ENCODE measurements around the gene EEPD1. TPM values are rescaled to one million over a fixed set of nuclear protein-coding genes. Genes with fewer than 3 reads are reported as not detected.

EEPD1 gene
- total and polyA plus RNA-seq, 7 experiments from 2014 or later: 2.2 to 15.8 (median 11.3) TPM

- Histone ChIP-seq H3K9me3 (ENCODE audit: control insufficient read depth in 2 of 3, low read length in 3 of 3) (no peaks in the 10 kb centered on the region), H3K36me3 (ENCODE audit: control insufficient read depth in 2 of 3, insufficient read depth in 3 of 3, low read length in 3 of 3) (no peaks in the 10 kb centered on the region), H3K4me3 (ENCODE audit: low read length) (peak overlapping the region; percentile 72), H3K27ac (ENCODE audit: low read depth, low read length) (no peak overlapping the region), H3K4me1 (ENCODE audit: control insufficient read depth in 2 of 2, insufficient read depth in 2 of 2, low read length in 2 of 2) (peaks cover 7 to 16% of the 10 kb centered on the region in 2 donors), H3K27me3 (ENCODE audit: control insufficient read depth in 2 of 2, insufficient read depth in 2 of 2, low read length in 2 of 2) (no peaks in the 10 kb centered on the region)
- peak overlapping the region in 1 of 9 donors; percentile 24 for H3K27ac Mint-ChIP-seq
- ATAC-seq (no peak), DNase-seq (peak in 1 of 9 donors; percentile 8)
- intact Hi-C loops (cut with micrococcal nuclease): loop anchor here (5.0 to 10.0 kb wide), 6 partner anchors 167 to 1293 kb away; partner anchors contain the start of genes ELMO1 (in 1 of the 2) and SEPTIN7 (in 1 of the 2)
- peaks cover 0 to 8% (median 0%) of the 10 kb centered on the region in 5 donors for H3K36me3 Mint-ChIP-seq
- H3K9me3 Mint-ChIP-seq: no peaks in the 10 kb centered on the region
- CTCF ChIA-PET: no interaction called here
- peak overlapping the region; percentile 70 to 86 (median 82) for H3K4me3 Mint-ChIP-seq
- H3K27me3 Mint-ChIP-seq: peaks cover 0 to 21% (median 0%) of the 10 kb centered on the region in 5 donors
- POLR2A ChIA-PET: interaction anchor here (0.5 kb wide), 1 partner anchor 159 kb away, joined by 3 read pairs; no protein-coding TSS in a partner anchor
- peaks cover 12 to 31% (median 24%) of the 10 kb centered on the region in 7 donors for H3K4me1 Mint-ChIP-seq
These were observed 1.5 kb downstream of the EEPD1 start for GRCh38 chr7:36154255-36155212.

GRCh38 chr7:36155811-36156361 lies 2.8 kb downstream of the EEPD1 start:
- H3K27ac ChIP-seq (ENCODE audit: low read depth, low read length): no peak overlapping the region
- Mint-ChIP-seq H3K27ac (no peak overlapping the region), H3K4me3 (peak overlapping the region in 7 of 10 donors; percentile 3 to 70 (median 26)), H3K4me1 (peaks cover 12 to 35% (median 30%) of the 10 kb centered on the region in 7 donors), H3K9me3 (no peaks in the 10 kb centered on the region), H3K36me3 (peaks cover 0 to 8% (median 0%) of the 10 kb centered on the region in 5 donors), H3K27me3 (peaks cover 0 to 21% (median 0%) of the 10 kb centered on the region in 5 donors)
- no peaks in the 10 kb centered on the region for H3K9me3 ChIP-seq (ENCODE audit: control insufficient read depth in 2 of 3, low read length in 3 of 3)
- H3K4me1 ChIP-seq (ENCODE audit: control insufficient read depth in 2 of 2, insufficient read depth in 2 of 2, low read length in 2 of 2): peaks cover 7 to 16% of the 10 kb centered on the region in 2 donors
- no peak for ATAC-seq
- ChIA-PET POLR2A (interaction anchor here (0.7 kb wide), 1 partner anchor 12 kb away, joined by 3 read pairs; no protein-coding TSS in a partner anchor), CTCF (no interaction called here)
- no peaks in the 10 kb centered on the region for H3K36me3 ChIP-seq (ENCODE audit: control insufficient read depth in 2 of 3, insufficient read depth in 3 of 3, low read length in 3 of 3)
- no peak overlapping the region for H3K4me3 ChIP-seq (ENCODE audit: low read length)
- H3K27me3 ChIP-seq (ENCODE audit: control insufficient read depth in 2 of 2, insufficient read depth in 2 of 2, low read length in 2 of 2): no peaks in the 10 kb centered on the region
- intact Hi-C loops (cut with micrococcal nuclease): loop anchor here in 1 of 2 donors (10.0 kb wide), 1 partner anchor 209 kb away; a partner anchor contains a TSS
- DNase-seq: no peak

DNA sequence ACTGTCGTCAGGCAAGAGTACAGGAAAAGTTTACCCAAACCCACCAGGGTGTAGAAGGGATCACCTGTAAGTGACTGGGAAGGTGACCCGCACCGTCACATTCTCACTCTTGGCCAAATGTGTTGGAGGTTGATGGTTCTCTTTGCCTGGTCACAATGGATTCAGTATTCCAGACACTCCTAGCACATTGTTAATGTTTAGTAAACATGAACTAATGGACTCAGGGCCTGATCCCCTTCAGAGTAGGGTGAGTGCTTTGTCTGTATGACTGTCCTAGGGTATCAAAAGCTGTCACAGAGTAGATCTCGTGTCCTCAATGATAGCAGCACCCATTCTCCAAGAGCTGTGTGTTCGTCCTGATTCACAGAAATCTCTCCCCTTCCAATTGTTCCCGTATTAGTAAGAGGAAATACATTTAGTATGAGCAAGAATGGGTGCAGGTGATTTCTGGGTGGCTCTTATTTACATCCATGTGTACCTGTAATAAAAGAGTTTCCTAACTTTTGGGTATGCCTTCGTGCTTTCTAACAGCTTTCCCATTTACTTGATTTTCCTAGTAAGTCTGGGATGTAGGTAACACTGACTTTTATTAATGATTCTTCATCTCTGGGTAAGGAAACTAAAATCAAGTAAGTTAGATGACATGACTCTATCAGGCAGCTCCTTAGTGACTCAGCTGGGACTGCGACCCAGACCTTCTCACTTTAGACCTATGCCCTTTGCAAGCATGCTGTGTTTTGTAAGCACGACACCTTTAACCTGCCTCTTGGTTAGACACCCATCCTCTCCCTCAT lies 4.7 kb downstream of the EEPD1 start:
- H3K27ac Mint-ChIP-seq: no peak overlapping the region
- peaks cover 8 to 31% (median 29%) of the 10 kb centered on the region in 7 donors for H3K4me1 Mint-ChIP-seq
- peaks cover 0 to 21% (median 0%) of the 10 kb centered on the region in 5 donors for H3K27me3 Mint-ChIP-seq
- POLR2A ChIA-PET: interaction anchor here (0.6 kb wide), 1 partner anchor 42 kb away, joined by 3 read pairs; no protein-coding TSS in a partner anchor
- ATAC-seq (no peak), DNase-seq (no peak)
- no peak overlapping the region for H3K4me3 Mint-ChIP-seq
- no peaks in the 10 kb centered on the region for H3K9me3 ChIP-seq (ENCODE audit: control insufficient read depth in 2 of 3, low read length in 3 of 3)
- peaks cover 7 to 11% of the 10 kb centered on the region in 2 donors for H3K4me1 ChIP-seq (ENCODE audit: control insufficient read depth in 2 of 2, insufficient read depth in 2 of 2, low read length in 2 of 2)
- H3K9me3 Mint-ChIP-seq: no peaks in the 10 kb centered on the region
- H3K27ac ChIP-seq (ENCODE audit: low read depth, low read length): no peak overlapping the region
- no peaks in the 10 kb centered on the region for H3K27me3 ChIP-seq (ENCODE audit: control insufficient read depth in 2 of 2, insufficient read depth in 2 of 2, low read length in 2 of 2)
- CTCF ChIA-PET: no interaction called here
- intact Hi-C loops (cut with micrococcal nuclease): loop anchor here in 1 of 2 donors (10.0 kb wide), 1 partner anchor 207 kb away; a partner anchor contains a TSS
- H3K36me3 ChIP-seq (ENCODE audit: control insufficient read depth in 2 of 3, insufficient read depth in 3 of 3, low read length in 3 of 3): no peaks in the 10 kb centered on the region
- H3K36me3 Mint-ChIP-seq: peaks cover 0 to 12% (median 0%) of the 10 kb centered on the region in 5 donors
- no peak overlapping the region for H3K4me3 ChIP-seq (ENCODE audit: low read length)

DNA sequence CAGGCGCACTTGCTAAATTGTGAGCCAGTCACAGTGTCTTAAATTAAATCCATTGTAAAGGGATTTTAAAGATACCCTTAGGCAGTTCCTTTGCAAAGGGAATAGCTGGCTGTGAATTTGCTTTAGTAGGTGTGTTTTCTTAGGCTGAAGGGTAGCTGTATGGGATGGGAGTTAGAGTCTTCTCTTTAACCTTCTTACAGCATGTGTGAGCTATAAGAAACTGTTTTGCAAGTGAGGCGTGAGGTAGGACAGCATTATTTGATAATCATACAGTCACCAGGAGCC lies 5.2 kb downstream of the EEPD1 start:
- H3K4me3 ChIP-seq (ENCODE audit: low read length): no peak overlapping the region
- no peaks in the 10 kb centered on the region for H3K27me3 ChIP-seq (ENCODE audit: control insufficient read depth in 2 of 2, insufficient read depth in 2 of 2, low read length in 2 of 2)
- no peaks in the 10 kb centered on the region for H3K36me3 ChIP-seq (ENCODE audit: control insufficient read depth in 2 of 3, insufficient read depth in 3 of 3, low read length in 3 of 3)
- no peak for DNase-seq
- peaks cover 7 to 11% of the 10 kb centered on the region in 2 donors for H3K4me1 ChIP-seq (ENCODE audit: control insufficient read depth in 2 of 2, insufficient read depth in 2 of 2, low read length in 2 of 2)
- no peaks in the 10 kb centered on the region for H3K9me3 Mint-ChIP-seq
- intact Hi-C loops (cut with micrococcal nuclease): loop anchor here in 1 of 2 donors (10.0 kb wide), 1 partner anchor 207 kb away; a partner anchor contains a TSS
- no peak overlapping the region for H3K27ac ChIP-seq (ENCODE audit: low read depth, low read length)
- POLR2A ChIA-PET: interaction anchor here (0.5 to 1.3 kb wide), 2 partner anchors 14 to 52 kb away, joined by 3 read pairs; no protein-coding TSS in a partner anchor
- CTCF ChIA-PET: no interaction called here
- no peaks in the 10 kb centered on the region for H3K9me3 ChIP-seq (ENCODE audit: control insufficient read depth in 2 of 3, low read length in 3 of 3)
- H3K27ac Mint-ChIP-seq: no peak overlapping the region
- no peak overlapping the region for H3K4me3 Mint-ChIP-seq
- peaks cover 6 to 31% (median 27%) of the 10 kb centered on the region in 7 donors for H3K4me1 Mint-ChIP-seq
- H3K36me3 Mint-ChIP-seq: peaks cover 0 to 12% (median 0%) of the 10 kb centered on the region in 5 donors
- H3K27me3 Mint-ChIP-seq: peaks cover 0 to 21% (median 0%) of the 10 kb centered on the region in 5 donors
- no peak for ATAC-seq

DNA sequence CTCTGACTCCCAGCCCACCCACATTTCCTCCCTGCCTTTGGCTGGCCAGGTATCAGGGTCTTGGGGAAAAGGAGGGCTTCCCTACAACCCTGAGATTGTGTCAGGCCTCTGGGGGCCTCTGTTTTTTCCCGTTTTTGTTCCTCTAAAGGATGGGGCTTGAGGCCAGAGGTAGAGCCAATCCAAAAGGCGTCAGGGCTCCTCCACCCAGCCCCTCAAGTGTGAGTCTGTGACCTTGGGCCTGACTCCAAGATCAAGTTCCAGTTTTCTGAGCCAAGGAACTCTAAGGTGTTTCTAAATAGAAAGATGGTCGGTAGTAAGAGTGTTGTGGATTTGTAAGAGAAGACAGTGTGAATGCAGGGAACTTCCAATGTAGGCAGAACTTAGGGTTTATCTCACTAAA lies 6.6 kb downstream of the EEPD1 start:
- H3K4me3 Mint-ChIP-seq: no peak overlapping the region
- H3K4me1 ChIP-seq (ENCODE audit: control insufficient read depth in 2 of 2, insufficient read depth in 2 of 2, low read length in 2 of 2): peaks cover 0 to under 1% of the 10 kb centered on the region in 2 donors
- H3K4me1 Mint-ChIP-seq: peaks cover 2 to 24% (median 21%) of the 10 kb centered on the region in 7 donors
- no peaks in the 10 kb centered on the region for H3K27me3 ChIP-seq (ENCODE audit: control insufficient read depth in 2 of 2, insufficient read depth in 2 of 2, low read length in 2 of 2)
- no peaks in the 10 kb centered on the region for H3K36me3 ChIP-seq (ENCODE audit: control insufficient read depth in 2 of 3, insufficient read depth in 3 of 3, low read length in 3 of 3)
- H3K9me3 Mint-ChIP-seq: no peaks in the 10 kb centered on the region
- no peak overlapping the region for H3K4me3 ChIP-seq (ENCODE audit: low read length)
- ChIA-PET POLR2A (interaction anchor here (0.5 to 1.3 kb wide), 2 partner anchors 12 to 120 kb away, joined by 3 read pairs; no protein-coding TSS in a partner anchor), CTCF (no interaction called here)
- H3K27me3 Mint-ChIP-seq: peaks cover 0 to 15% (median 0%) of the 10 kb centered on the region in 5 donors
- intact Hi-C loops (cut with micrococcal nuclease): loop anchor here in 1 of 2 donors (10.0 kb wide), 1 partner anchor 205 kb away; a partner anchor contains a TSS
- ATAC-seq: no peak
- no peak for DNase-seq
- no peak overlapping the region for H3K27ac Mint-ChIP-seq
- H3K9me3 ChIP-seq (ENCODE audit: control insufficient read depth in 2 of 3, low read length in 3 of 3): no peaks in the 10 kb centered on the region
- H3K36me3 Mint-ChIP-seq: peaks cover 0 to 12% (median 0%) of the 10 kb centered on the region in 5 donors
- H3K27ac ChIP-seq (ENCODE audit: low read depth, low read length): no peak overlapping the region

DNA sequence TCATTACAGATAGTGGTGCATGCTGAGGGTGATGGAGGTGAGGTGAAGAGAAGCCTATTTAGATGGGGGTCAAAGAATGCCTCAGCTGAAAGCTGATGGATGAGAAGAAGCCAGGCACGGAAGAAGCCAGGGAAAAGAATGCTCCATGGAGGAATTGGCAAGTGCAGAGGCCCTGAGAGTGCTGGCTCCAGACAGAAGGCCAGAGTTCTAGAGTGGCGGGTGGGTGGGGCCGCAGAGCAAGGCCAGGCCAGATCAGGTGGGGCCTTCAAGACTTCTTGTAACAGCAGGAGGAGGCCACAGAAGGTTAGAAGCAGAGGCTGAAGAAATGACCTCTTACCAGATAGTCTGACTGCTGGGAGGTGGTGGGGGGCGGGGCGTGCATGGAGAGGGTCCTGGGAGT lies 7.3 kb downstream of the EEPD1 start:
- Mint-ChIP-seq H3K27ac (no peak overlapping the region), H3K4me1 (peaks cover 2 to 23% (median 17%) of the 10 kb centered on the region in 7 donors), H3K4me3 (no peak overlapping the region), H3K27me3 (peaks cover 0 to 15% (median 0%) of the 10 kb centered on the region in 5 donors), H3K36me3 (peaks cover 0 to 7% (median 0%) of the 10 kb centered on the region in 5 donors), H3K9me3 (no peaks in the 10 kb centered on the region)
- CTCF ChIA-PET: no interaction called here
- Histone ChIP-seq H3K36me3 (ENCODE audit: control insufficient read depth in 2 of 3, insufficient read depth in 3 of 3, low read length in 3 of 3) (no peaks in the 10 kb centered on the region), H3K4me3 (ENCODE audit: low read length) (no peak overlapping the region), H3K4me1 (ENCODE audit: control insufficient read depth in 2 of 2, insufficient read depth in 2 of 2, low read length in 2 of 2) (no peaks in the 10 kb centered on the region), H3K27me3 (ENCODE audit: control insufficient read depth in 2 of 2, insufficient read depth in 2 of 2, low read length in 2 of 2) (no peaks in the 10 kb centered on the region), H3K27ac (ENCODE audit: low read depth, low read length) (no peak overlapping the region), H3K9me3 (ENCODE audit: control insufficient read depth in 2 of 3, low read length in 3 of 3) (no peaks in the 10 kb centered on the region)
- POLR2A ChIA-PET: no interaction called here
- intact Hi-C loops (cut with micrococcal nuclease): no loop called here
- ATAC-seq (no peak), DNase-seq (no peak)
